SU-DHL-6 (cell line): Measurements from ENCODE around the gene ZSWIM7.

Source experiments
- EZH2phosphoT487 ChIP-seq: fragments of 200-600 bp; sonication (generic), shearing (Covaris generic); conservative IDR thresholded peaks from 2 replicates; pipeline ENCODE4 v1.6.1; 2018; ENCODE audit warnings: mild to moderate bottlenecking, antibody characterized with exemption, low read length, moderate library complexity, mixed read lengths
- TF ChIP-seq, protein P1 (sequence below): fragments of 200-600 bp; sonication (generic); IDR thresholded peaks from one replicate; pipeline ENCODE4 v1.5.1; 2017; ENCODE audit warnings: antibody characterized with exemption, mild to moderate bottlenecking, low read length, moderate library complexity; ENCODE audit not compliant: insufficient read depth, poor library complexity, severe bottlenecking

DNA sequence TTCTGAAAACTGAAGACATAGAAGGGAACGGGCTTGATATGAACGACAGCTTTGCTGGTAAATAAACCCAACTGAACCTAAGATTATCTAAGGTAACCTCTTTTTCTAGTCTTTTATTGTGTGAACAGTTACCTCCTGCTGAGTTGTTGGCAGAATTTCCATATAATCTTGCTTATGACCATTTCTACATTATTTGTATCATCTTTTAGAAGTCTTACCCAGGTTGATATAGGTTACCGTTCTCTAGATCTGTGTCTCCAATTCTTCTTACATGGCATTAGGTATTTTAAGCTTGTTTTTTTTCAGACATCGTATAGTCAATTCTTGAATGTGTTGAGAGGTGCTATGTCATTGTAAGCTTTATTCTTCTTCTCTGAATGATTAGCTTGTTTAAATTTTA lies 24.4 kb upstream of the ZSWIM7 start:
- TF ChIP-seq, protein P1, sequence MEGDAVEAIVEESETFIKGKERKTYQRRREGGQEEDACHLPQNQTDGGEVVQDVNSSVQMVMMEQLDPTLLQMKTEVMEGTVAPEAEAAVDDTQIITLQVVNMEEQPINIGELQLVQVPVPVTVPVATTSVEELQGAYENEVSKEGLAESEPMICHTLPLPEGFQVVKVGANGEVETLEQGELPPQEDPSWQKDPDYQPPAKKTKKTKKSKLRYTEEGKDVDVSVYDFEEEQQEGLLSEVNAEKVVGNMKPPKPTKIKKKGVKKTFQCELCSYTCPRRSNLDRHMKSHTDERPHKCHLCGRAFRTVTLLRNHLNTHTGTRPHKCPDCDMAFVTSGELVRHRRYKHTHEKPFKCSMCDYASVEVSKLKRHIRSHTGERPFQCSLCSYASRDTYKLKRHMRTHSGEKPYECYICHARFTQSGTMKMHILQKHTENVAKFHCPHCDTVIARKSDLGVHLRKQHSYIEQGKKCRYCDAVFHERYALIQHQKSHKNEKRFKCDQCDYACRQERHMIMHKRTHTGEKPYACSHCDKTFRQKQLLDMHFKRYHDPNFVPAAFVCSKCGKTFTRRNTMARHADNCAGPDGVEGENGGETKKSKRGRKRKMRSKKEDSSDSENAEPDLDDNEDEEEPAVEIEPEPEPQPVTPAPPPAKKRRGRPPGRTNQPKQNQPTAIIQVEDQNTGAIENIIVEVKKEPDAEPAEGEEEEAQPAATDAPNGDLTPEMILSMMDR, result no peak
- TF ChIP-seq EZH2phosphoT487, result no peak
